DND-41 (cell line): ENCODE measurements around the gene ANKRD65.
A peak's percentile ranks its signal among the peaks of the same experiment; 100 is the strongest.

ENCODE experiments used
- ATAC-seq: fragments of 200-7000 bp; cut with Tn5 transposase; 3 replicates; pipeline ENCODE4 v1.9.1; 2021; ENCODE audit warnings: low read depth; ENCODE audit not compliant: insufficient read depth
- DNase-seq: peaks from one replicate; pipeline ENCODE4 v3.0.0-alpha.2; 2020
- H2AFZ ChIP-seq: 2 replicates; pipeline ENCODE4 v1.6.0; 2012; ENCODE audit warnings: low read depth, low read length
- H3K27ac ChIP-seq: 2 replicates; pipeline ENCODE4 v1.5.1; 2012; ENCODE audit warnings: low read length, inconsistent platforms
- H3K27me3 ChIP-seq: fragments of 200-600 bp; sonication (generic); 2 replicates; pipeline ENCODE4 v1.6.0; 2012; ENCODE audit warnings: low read length, mild to moderate bottlenecking, inconsistent platforms; ENCODE audit not compliant: insufficient read depth, poor library complexity
- H3K36me3 ChIP-seq: 2 replicates; pipeline ENCODE4 v1.5.1; 2012; ENCODE audit warnings: low read length, inconsistent platforms; ENCODE audit not compliant: insufficient read depth
- H3K4me1 ChIP-seq: 2 replicates; pipeline ENCODE4 v1.5.1; 2012; ENCODE audit warnings: mild to moderate bottlenecking, low read length; ENCODE audit not compliant: insufficient read depth
- H3K4me2 ChIP-seq: 2 replicates; pipeline ENCODE4 v1.6.0; 2012; ENCODE audit warnings: mild to moderate bottlenecking, moderate library complexity, low read length, inconsistent platforms; ENCODE audit not compliant: insufficient read depth
- H3K4me3 ChIP-seq, 2 experiments: fragments of 200-600 bp in 1 of 2; shearing (Covaris generic) in 1 of 2; 2 replicates each; pipeline ENCODE4 v1.5.1; 2012 to 2016; ENCODE audit warnings: inconsistent platforms in 2 of 2, low read length in 2 of 2, mild to moderate bottlenecking in 2 of 2, low read depth in 1 of 2, moderate library complexity in 1 of 2
- H3K79me2 ChIP-seq: 2 replicates; pipeline ENCODE4 v1.6.0; 2012; ENCODE audit warnings: low read length, inconsistent platforms; ENCODE audit not compliant: insufficient read depth
- H3K9ac ChIP-seq: 2 replicates; pipeline ENCODE4 v1.6.0; 2012; ENCODE audit warnings: low read depth, mild to moderate bottlenecking, inconsistent platforms, low read length, moderate library complexity
- H3K9me3 ChIP-seq: 2 replicates; pipeline ENCODE4 v1.5.1; 2012; ENCODE audit warnings: low read length, moderate library complexity, mild to moderate bottlenecking, inconsistent platforms; ENCODE audit not compliant: insufficient read depth, severe bottlenecking
- H4K20me1 ChIP-seq: 2 replicates; pipeline ENCODE4 v1.6.0; 2012; ENCODE audit warnings: low read length; ENCODE audit not compliant: insufficient read depth
- EZH2 ChIP-seq: IDR thresholded peaks from 3 replicates; pipeline ENCODE4 v1.6.1; 2012; ENCODE audit warnings: borderline replicate concordance, low read depth, mild to moderate bottlenecking, moderate library complexity, low read length, inconsistent platforms; ENCODE audit not compliant: severe bottlenecking
- TF ChIP-seq, protein P1 (sequence below): IDR thresholded peaks from 2 replicates; pipeline ENCODE4 v1.5.1; 2012; ENCODE audit warnings: borderline replicate concordance, low read length, moderate library complexity, mild to moderate bottlenecking; ENCODE audit not compliant: poor library complexity, severe bottlenecking; ENCODE audit errors: extremely low read depth

Gene ANKRD65

DNA sequence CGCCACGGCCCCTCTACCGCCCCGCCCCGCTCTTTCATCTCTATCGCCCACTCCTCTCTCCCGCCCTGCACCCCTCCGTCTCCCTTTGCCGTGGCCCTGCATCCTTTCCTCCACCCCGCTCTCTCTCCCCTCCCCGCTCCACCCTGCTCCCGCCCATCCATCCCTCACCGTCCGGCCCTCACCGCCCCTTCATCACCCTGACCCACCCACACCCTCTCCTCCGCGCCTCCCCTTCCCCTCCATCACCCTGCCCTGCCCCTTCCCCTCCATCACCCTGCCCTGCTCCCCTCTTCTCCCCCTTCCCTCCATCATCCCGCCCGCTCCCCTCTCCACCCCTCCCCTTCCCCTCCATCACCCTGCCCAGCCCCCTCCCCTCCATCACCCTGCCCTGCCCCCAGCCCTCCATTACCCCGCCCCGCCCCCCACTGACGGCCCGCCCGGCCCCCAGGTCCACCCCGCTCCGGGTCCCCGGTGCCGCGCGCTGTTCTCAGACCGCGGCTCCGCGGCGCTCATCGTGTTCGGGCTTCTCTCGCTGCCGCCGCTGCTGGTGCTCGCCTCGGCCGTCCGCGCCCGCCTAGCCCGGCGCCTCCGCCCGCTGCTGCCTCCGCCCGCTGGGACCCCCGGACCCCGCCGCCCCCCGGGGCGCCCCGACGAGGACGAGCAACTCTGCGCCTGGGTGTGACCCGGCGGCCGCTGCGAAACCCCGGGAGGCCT, 6.2 kb upstream of the ANKRD65 start:
- Histone ChIP-seq H3K36me3 (no peaks in the 10 kb centered on the region), H3K27me3 (no peaks in the 10 kb centered on the region), H3K4me2 (no peak overlapping the region), H3K27ac (no peak overlapping the region), H3K9ac (no peak overlapping the region), H3K4me3 (no peak overlapping the region), H2AFZ (no peak overlapping the region), H4K20me1 (no peaks in the 10 kb centered on the region), H3K79me2 (no peaks in the 10 kb centered on the region), H3K9me3 (no peaks in the 10 kb centered on the region), H3K4me1 (peaks cover 6% of the 10 kb centered on the region; the same call in 1 of the 2 replicates)
- ATAC-seq, result peak; percentile 14; the same call in 2 of the 3 replicates
- no peak for TF ChIP-seq EZH2
- TF ChIP-seq, protein P1, sequence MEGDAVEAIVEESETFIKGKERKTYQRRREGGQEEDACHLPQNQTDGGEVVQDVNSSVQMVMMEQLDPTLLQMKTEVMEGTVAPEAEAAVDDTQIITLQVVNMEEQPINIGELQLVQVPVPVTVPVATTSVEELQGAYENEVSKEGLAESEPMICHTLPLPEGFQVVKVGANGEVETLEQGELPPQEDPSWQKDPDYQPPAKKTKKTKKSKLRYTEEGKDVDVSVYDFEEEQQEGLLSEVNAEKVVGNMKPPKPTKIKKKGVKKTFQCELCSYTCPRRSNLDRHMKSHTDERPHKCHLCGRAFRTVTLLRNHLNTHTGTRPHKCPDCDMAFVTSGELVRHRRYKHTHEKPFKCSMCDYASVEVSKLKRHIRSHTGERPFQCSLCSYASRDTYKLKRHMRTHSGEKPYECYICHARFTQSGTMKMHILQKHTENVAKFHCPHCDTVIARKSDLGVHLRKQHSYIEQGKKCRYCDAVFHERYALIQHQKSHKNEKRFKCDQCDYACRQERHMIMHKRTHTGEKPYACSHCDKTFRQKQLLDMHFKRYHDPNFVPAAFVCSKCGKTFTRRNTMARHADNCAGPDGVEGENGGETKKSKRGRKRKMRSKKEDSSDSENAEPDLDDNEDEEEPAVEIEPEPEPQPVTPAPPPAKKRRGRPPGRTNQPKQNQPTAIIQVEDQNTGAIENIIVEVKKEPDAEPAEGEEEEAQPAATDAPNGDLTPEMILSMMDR, result no peak
- DNase-seq, result no peak

GRCh38 chr1:1426496-1427105, 5.5 kb upstream of the ANKRD65 start:
- H3K27ac ChIP-seq, result no peak overlapping the region

DNA sequence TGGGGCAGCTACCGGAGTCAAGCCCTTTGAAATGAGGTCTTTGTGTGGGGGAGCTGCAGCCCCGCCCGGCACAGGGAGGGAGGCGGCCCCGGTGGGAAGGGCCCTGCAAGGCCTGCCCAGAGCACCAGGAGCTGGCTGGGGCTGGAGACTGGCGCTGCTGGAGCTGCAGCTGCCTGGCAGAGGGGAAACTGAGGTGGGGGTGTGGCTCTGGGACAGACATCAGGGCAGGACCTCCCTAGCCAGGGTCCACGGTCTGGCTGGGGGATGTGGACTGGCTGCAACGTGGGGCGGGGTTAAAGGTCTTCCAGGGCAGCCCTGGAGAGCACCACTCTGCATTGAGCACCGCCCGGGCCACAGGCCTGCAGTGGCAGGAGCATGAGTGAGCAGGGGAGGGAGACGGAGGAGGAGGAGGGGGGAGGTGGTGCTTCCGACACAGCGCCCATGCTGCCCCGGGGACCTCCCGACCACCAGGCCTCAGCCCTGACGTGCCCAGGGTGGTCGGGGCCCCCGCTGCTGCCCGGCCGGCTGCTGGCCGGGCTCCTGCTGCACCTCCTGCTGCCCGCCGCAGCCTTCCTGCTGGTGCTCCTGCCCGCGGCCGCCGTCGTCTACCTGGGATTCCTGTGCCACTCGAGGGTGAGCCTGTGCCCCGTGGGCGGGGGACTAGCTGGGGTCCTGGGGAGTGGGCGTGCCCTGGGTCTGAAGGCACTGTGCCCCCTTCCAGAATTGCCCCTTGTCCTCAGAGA, 4.8 kb upstream of the ANKRD65 start:
- Histone ChIP-seq H3K4me3 (no peak overlapping the region), H3K27me3 (no peaks in the 10 kb centered on the region), H3K4me2 (no peak overlapping the region), H3K9ac (no peak overlapping the region), H2AFZ (no peak overlapping the region), H3K4me1 (peaks cover 6% of the 10 kb centered on the region; the same call in 1 of the 2 replicates), H3K79me2 (no peaks in the 10 kb centered on the region), H3K27ac (no peak overlapping the region), H3K36me3 (no peaks in the 10 kb centered on the region), H4K20me1 (no peaks in the 10 kb centered on the region), H3K9me3 (no peaks in the 10 kb centered on the region)
- DNase-seq, result no peak
- ATAC-seq, result no peak
- TF ChIP-seq, protein P1, result no peak
- no peak for TF ChIP-seq EZH2

More at GRCh38 chr1:1426496-1427105, 5.5 kb upstream of the ANKRD65 start:
- Histone ChIP-seq H3K27me3 (no peaks in the 10 kb centered on the region), H3K9me3 (no peaks in the 10 kb centered on the region), H3K4me1 (peaks cover 6% of the 10 kb centered on the region; the same call in 1 of the 2 replicates), H4K20me1 (no peaks in the 10 kb centered on the region), H3K4me3 (no peak overlapping the region), H2AFZ (no peak overlapping the region), H3K79me2 (no peaks in the 10 kb centered on the region), H3K4me2 (no peak overlapping the region), H3K9ac (no peak overlapping the region), H3K36me3 (no peaks in the 10 kb centered on the region)
- DNase-seq, result peak; percentile 49
- ATAC-seq, result peak; percentile 58; the same call in 2 of the 3 replicates
- no peak for TF ChIP-seq EZH2
- TF ChIP-seq, protein P1, result no peak
